SJCRH30 (cell line): Measurements from ENCODE around the gene SCAP. TPM values are rescaled to one million over a fixed set of nuclear protein-coding genes. Genes with fewer than 3 reads are reported as not detected.
"Not testable (repeated sequence)": the region's sequence is repeated elsewhere in the genome, so short reads cannot be mapped to it uniquely, and the experiment has no call there.

Experiments used
- DNase-seq, 2 experiments: peaks; one replicate each; pipeline ENCODE4 v3.0.0-alpha.2; 2015 to 2020
- H3K27ac ChIP-seq: fragments of 250-450 bp; sonication (Bioruptor Pico); 2 replicates; pipeline ENCODE4 v1.5.1; 2020; ENCODE audit warnings: mild to moderate bottlenecking, moderate library complexity
- H3K27me3 ChIP-seq: fragments of 250-450 bp; sonication (Bioruptor Pico); 2 replicates; pipeline ENCODE4 v1.5.1; 2020; ENCODE audit warnings: mild to moderate bottlenecking, moderate library complexity
- H3K36me3 ChIP-seq: fragments of 250-450 bp; sonication (Bioruptor Pico); 2 replicates; pipeline ENCODE4 v1.5.1; 2020; ENCODE audit warnings: mild to moderate bottlenecking, moderate library complexity
- H3K4me1 ChIP-seq: fragments of 250-450 bp; sonication (Bioruptor Pico); 2 replicates; pipeline ENCODE4 v1.5.1; 2020; ENCODE audit warnings: mild to moderate bottlenecking, moderate library complexity
- H3K4me3 ChIP-seq: fragments of 250-450 bp; sonication (Bioruptor Pico); 2 replicates; pipeline ENCODE4 v1.5.1; 2020; ENCODE audit warnings: mild to moderate bottlenecking, moderate library complexity
- H3K9me3 ChIP-seq: fragments of 250-450 bp; sonication (Bioruptor Pico); replicated peaks from 2 replicates; pipeline ENCODE4 v1.5.1; 2020; ENCODE audit warnings: mild to moderate bottlenecking, moderate library complexity
- total RNA-seq: library from RNA; depleted of rRNA; stranded (reverse); fragments of >200 nt; shearing (Covaris generic); gene quantifications from 2 replicates; pipeline ENCODE4 v1.2.3, GENCODE V29; 2014

Gene SCAP
- total RNA-seq, 1 experiment from 2014 or later = 47.5 TPM

DNA sequence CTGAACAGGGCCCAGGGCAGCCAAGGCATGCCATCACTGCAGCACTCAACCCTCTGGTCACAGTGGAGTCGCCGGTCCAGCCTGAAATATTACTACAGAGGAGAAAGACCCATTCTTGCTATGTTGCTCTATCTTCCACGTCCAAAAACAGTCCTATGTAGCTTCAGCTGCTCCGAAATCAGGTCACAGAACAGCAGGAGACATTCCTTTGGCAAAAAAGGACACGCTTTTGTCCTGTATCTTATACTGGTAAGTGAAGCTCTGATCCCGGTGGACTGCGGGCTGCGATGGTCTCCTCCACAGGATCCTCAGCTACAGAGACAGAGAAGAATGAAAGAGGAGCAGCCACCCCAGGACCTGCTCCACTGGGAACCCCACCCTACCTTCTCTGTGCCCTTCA is 20.1 kb upstream of the SCAP start:
- Histone ChIP-seq H3K27ac (no peak overlapping the region), H3K27me3 (no peaks in the 10 kb centered on the region), H3K4me1 (no peaks in the 10 kb centered on the region), H3K4me3 (no peak overlapping the region), H3K36me3 (peaks cover 25% of the 10 kb centered on the region), H3K9me3 (no peaks in the 10 kb centered on the region)
- no peak for DNase-seq

DNA sequence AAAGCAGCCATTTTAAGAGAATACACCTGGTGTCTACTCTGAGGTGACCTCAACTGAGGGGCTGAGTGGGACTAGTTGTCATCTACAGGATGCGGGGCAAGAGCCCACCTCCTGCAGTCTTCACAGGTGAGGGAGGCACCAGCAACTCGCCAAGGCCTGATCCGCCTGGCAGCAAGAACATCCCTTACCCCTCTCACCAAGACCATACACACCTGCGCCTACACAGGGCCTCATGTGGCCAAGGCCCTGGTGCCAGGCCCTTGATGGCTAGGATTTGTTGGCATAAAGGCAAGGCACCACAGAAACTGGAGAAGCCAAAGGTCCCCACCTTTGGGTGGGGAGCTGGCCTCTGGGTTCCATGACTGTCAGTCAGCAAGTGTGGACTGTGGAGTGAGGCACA is 19.4 kb upstream of the SCAP start:
- Histone ChIP-seq H3K27me3 (no peaks in the 10 kb centered on the region), H3K4me3 (no peak overlapping the region), H3K36me3 (peaks cover 27% of the 10 kb centered on the region), H3K9me3 (no peaks in the 10 kb centered on the region), H3K4me1 (no peaks in the 10 kb centered on the region), H3K27ac (no peak overlapping the region)
- no peak for DNase-seq

DNA sequence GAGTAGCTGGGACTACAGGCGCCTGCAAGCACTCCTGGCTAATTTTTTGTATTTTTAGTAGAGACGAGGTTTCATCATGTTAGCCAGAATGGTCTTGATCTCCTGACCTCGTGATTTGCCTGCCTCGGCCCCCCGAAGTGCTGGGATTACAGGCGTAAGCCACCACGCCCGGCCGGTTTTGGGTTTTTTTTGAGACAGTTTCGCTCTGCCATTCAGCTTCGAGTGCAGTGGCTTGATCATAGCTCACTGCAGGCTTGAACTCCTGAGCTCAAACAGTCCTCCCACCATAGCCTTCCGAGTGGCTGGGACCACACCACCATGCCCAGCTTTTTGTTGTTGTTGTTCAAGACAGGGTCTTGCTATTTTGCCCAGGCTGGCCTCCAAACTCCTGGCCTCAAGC is 16.0 kb upstream of the SCAP start:
- Histone ChIP-seq H3K4me3 (no peak overlapping the region), H3K4me1 (no peaks in the 10 kb centered on the region), H3K27me3 (no peaks in the 10 kb centered on the region), H3K36me3 (peaks cover 19% of the 10 kb centered on the region; the same call in 1 of the 2 replicates), H3K27ac (no peak overlapping the region), H3K9me3 (no peaks in the 10 kb centered on the region)
- DNase-seq = no peak

DNA sequence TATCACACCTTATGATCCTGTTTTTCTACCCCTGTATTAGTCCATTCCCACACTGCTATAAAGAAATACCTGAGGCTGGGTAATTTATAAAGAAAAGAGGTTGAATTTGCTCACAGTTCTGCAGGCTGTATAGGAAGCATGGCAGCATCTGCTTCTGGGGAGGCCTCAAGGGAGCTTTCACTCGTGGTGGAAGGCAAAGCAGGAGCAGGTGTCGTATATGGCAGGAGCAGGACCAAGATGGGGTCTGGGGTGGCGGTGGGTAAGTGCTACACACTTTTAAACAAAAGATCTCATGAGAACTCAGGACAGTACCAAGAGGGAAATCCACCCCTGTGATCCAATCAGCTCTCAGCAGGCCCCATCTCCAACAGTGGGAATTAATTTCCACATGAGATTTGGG is 15.4 kb upstream of the SCAP start:
- Histone ChIP-seq H3K4me3 (no peak overlapping the region), H3K36me3 (peaks cover 17% of the 10 kb centered on the region; the same call in 1 of the 2 replicates), H3K9me3 (no peaks in the 10 kb centered on the region), H3K27me3 (no peaks in the 10 kb centered on the region), H3K27ac (no peak overlapping the region), H3K4me1 (no peaks in the 10 kb centered on the region)
- DNase-seq = no peak

DNA sequence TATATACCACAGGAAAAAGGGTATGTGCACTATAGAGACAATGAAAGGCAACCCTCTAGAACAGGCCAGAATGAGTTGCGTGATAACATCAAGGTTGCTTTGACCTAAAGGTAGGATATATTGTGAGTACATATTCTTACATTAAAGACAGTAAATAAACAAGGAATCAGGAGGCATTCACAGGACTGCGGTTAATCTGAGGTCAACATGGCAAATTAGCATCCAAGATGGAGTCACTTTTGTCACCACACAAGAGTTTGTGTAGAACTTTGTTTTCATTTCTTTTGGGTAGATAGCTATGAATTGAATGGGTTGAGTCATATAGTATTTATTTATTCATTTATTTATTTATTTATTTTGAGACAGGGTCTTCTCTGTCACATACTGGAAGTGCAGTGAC is 11.5 kb upstream of the SCAP start:
- no peaks in the 10 kb centered on the region for H3K9me3 ChIP-seq
- no peak overlapping the region for H3K4me3 ChIP-seq
- no peak for DNase-seq
- H3K36me3 ChIP-seq = 0 out of 2 replicates have a peak, but pooled peaks cover 2% of the 10 kb centered on the region
- H3K27me3 ChIP-seq = no peaks in the 10 kb centered on the region
- H3K4me1 ChIP-seq = peaks cover 2% of the 10 kb centered on the region
- H3K27ac ChIP-seq = no peak overlapping the region

DNA sequence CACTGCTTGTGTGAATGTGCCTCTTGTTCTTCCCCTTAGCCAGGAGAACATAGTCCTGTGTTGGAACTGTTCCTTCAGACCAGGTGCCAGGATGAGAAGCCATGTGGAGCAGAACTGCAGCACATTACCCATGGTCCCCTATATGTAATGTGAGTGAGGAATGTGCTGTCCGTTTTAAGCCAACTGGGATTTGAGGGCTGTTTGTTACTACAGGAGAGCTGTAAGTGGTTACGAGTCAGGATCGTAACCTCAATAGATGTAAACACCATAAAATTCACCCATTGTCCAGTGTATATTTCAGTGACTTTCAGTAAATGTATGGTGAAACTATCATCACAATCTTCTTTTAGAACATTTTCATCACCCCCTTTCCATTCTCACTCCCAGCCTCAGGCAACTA is 10.1 kb upstream of the SCAP start:
- Histone ChIP-seq H3K27ac (no peak overlapping the region), H3K4me1 (peaks cover 4% of the 10 kb centered on the region)
- DNase-seq = peak in 1 of 2 experiments; percentile 22

DNA sequence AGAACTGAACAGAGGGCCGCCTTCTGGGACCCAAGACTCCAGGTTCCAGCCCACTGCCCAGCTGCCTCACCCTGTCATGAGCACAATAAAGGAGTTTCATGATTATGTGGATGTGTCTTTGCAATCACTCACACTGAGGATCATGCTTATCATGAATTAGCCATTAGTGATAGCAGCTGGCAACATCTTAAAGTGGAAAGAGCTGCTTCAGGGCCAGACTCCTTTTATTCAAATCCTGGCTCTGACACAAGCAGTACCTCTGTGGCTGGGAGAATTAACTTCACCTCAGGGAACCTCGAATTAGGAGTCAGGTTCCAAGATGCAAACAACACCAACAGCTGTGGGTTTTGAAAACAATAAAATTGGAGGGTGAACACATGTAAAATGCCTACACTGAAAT is 6.6 kb upstream of the SCAP start:
- peak; percentile 33 to 69 for DNase-seq
- Histone ChIP-seq H3K36me3 (no peaks in the 10 kb centered on the region), H3K27ac (peak overlapping the region; percentile 22), H3K4me3 (no peak overlapping the region), H3K4me1 (peaks cover 4% of the 10 kb centered on the region), H3K27me3 (no peaks in the 10 kb centered on the region), H3K9me3 (no peaks in the 10 kb centered on the region)

More for the DNA sequence above, 10.1 kb upstream of the SCAP start:
- H3K27me3 ChIP-seq = no peaks in the 10 kb centered on the region
- H3K36me3 ChIP-seq = 0 out of 2 replicates have a peak, but pooled peaks cover 1% of the 10 kb centered on the region
- H3K9me3 ChIP-seq = no peaks in the 10 kb centered on the region
- H3K4me3 ChIP-seq = no peak overlapping the region

DNA sequence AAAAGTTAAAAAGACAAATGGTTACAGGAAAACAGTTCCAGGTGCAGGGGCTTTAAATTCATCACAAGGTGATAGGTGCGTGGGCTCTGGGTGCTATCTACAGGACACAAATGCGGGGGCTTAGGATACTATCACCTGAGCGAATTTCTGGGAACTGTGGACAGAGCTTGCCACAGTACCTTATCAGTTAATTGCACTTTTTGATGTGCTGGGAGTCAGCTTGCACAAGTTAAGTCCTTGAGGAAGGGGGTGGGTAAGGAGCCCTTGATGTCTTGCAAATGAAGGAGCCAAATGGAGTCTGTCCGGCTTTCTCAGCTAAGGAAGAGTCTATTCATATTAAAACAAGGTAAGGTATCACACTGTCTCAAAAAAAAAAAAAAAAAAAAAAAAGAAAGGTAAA is 6.0 kb upstream of the SCAP start:
- H3K9me3 ChIP-seq, H3K27ac ChIP-seq, DNase-seq: not testable (repeated sequence)

DNA sequence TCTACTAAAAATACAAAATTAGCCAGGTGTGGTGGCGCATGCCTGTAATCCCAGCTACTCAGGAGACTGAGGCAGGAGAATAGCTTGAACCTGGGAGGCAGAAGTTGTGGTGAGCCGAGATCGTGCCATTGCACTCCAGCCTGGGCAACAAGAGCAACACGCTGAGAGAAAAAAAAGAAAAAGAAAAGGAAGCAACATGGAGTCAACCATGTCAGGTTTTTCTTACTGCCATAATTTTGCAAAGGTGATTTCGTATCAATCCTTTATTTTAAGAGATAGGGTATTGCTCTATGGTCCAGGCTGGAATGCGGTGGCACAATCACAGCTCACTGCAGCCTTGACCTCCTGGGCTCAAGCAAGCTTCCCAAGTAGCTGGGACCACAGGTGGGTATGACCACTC is 4.5 kb upstream of the SCAP start:
- not testable (repeated sequence) for H3K27ac ChIP-seq, DNase-seq, H3K4me1 ChIP-seq, H3K4me3 ChIP-seq, H3K27me3 ChIP-seq, H3K36me3 ChIP-seq, H3K9me3 ChIP-seq

More for the DNA sequence above, 6.0 kb upstream of the SCAP start:
- not testable (repeated sequence) for H3K4me3 ChIP-seq, H3K27me3 ChIP-seq, H3K36me3 ChIP-seq, H3K4me1 ChIP-seq

DNA sequence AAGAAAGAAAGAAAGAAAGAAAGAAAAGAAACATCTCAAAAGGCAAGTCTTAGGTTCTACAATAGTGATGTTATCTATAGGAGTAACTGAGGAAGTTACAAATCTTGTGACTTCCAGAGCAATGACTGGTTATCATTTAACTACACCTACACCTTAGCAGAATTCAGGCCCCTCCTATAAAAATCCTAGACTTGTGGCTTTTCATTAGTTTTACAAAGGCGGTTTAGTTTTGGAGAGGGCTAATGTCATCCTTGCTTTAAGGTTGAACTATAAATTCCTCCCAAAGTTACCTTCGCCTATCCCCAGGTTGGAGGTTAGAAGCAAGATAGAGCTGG is 4.1 kb upstream of the SCAP start:
- Histone ChIP-seq H3K27me3 (no peaks in the 10 kb centered on the region), H3K27ac (no peak overlapping the region), H3K36me3 (no peaks in the 10 kb centered on the region), H3K9me3 (no peaks in the 10 kb centered on the region), H3K4me3 (no peak overlapping the region), H3K4me1 (peaks cover 4% of the 10 kb centered on the region)
- DNase-seq = no peak

DNA sequence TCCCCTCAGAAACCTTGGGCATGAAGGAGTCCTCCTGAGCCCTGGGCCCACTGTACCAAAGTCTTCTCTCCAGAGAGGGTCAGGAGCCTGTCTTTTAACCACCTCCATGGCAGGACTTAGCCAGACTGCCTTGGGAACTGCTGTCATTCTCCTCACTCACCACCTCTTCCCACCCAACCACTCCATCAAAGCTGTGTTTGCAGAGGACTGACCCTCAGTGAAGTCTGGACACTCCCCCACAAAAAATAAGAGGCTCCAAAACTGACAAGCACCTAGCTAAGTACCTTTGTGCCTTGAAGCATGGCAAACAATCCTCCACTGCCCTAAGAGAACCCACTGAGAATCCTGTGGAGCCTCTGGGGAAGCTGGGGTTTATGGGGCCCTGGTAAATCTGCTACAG is 2.3 kb upstream of the SCAP start:
- peaks cover 4% of the 10 kb centered on the region for H3K4me1 ChIP-seq
- no peaks in the 10 kb centered on the region for H3K36me3 ChIP-seq
- no peak overlapping the region for H3K27ac ChIP-seq
- H3K4me3 ChIP-seq = no peak overlapping the region
- no peaks in the 10 kb centered on the region for H3K27me3 ChIP-seq
- H3K9me3 ChIP-seq = no peaks in the 10 kb centered on the region
- DNase-seq = no peak

DNA sequence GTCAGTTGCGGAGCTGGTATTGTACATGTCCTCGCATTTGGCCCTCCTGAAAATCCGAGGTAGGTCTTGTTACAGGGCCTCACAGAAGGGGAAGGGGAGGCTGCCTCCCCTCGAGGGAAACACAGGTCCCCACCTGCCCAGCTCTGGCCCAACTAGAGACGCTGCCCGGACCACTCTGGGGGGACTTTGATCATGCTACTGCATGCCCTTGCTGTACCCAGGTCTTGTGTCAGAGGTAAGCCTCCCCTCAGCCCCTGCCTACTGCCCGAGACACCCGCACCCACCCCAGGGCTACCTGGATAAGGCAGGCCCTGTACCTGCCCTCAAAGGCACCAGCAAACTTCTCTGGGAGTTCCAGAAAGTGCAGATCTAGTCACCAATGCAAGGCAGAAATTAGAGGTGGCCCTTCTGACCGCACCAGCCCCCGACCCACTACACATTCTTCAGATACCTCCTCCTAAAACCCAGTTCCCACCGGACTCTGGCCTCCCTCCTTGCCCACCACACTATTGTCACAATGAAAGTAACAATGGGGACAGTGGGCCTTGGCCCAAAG is 981 bp upstream of the SCAP start:
- H3K27ac ChIP-seq = no peak overlapping the region
- H3K36me3 ChIP-seq = no peaks in the 10 kb centered on the region
- no peaks in the 10 kb centered on the region for H3K27me3 ChIP-seq
- H3K4me3 ChIP-seq = no peak overlapping the region
- H3K9me3 ChIP-seq = no peaks in the 10 kb centered on the region
- DNase-seq = no peak
- H3K4me1 ChIP-seq = no peaks in the 10 kb centered on the region

DNA sequence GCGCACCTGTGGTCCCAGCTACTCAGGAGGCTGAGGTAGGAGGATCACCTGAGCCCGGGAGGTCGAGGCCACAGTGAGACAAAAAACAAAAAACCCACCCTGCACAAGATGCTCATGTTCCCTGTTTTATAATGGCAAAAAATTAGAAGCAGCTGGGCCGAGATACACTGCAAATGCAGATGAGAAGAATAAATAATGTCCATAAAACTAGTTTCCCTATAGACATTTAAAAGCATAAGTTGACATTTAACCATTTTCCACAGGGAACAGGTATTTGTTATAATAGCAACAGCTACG is 537 bp upstream of the SCAP start:
- DNase-seq = no peak
- H3K4me1 ChIP-seq = no peaks in the 10 kb centered on the region
- H3K36me3 ChIP-seq = no peaks in the 10 kb centered on the region
- peak overlapping the region; percentile 42 for H3K27ac ChIP-seq
- no peaks in the 10 kb centered on the region for H3K27me3 ChIP-seq
- H3K4me3 ChIP-seq = peak overlapping the region; percentile 93
- no peaks in the 10 kb centered on the region for H3K9me3 ChIP-seq

DNA sequence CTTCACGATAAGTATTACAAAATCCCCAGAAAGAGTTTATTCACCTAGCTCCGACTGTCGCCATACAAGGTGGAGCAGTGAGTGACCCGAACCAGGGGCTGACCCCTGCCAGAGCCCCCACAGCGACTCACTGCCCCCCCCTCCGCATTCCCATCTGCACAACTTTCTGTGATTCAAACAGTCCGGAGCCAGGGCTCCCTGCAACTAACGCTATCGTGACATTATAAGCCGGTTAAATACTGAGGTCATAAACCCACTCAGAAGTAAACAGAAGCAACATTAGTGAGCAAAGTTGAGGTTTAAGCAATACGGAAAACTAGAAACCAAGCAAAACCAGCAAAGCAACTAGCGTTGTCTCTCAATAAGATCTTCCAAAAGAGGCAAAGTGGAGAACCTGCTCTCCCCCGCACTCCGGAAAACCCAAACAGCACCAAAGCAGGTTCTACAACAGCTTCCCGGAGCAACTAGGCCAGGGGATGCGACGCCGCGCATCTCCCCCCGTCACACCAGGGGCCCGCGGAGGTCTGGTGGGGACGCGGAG is 642 bp downstream of the SCAP start:
- 0 out of 2 replicates have a peak overlapping the region, but pooled peaks have one; percentile 21 for H3K27ac ChIP-seq

DNA sequence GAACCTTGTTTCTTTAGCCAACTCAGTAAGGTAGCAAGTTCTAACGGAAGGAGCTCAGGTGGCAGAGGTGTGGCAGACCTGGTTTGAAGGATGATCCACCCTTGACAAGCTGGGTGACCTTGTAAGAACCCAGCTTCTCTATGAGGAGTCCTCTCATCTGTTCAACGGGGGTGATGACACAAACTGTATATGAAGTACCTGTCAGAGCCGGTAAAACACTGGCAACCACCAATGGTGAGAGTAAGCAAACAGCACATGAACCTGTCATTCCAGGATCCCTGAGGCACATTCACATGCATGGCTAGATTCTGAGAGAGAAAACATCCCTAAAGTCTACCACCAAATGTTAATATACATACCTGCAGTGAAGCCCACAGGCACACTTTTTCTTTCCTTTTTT is 2.4 kb downstream of the SCAP start:
- Histone ChIP-seq H3K9me3 (no peaks in the 10 kb centered on the region; the same call in none of the 2 replicates), H3K27me3 (no peaks in the 10 kb centered on the region), H3K36me3 (no peaks in the 10 kb centered on the region), H3K27ac (no peak overlapping the region), H3K4me1 (no peaks in the 10 kb centered on the region), H3K4me3 (no peak overlapping the region)
- no peak for DNase-seq

More for the DNA sequence above, 642 bp downstream of the SCAP start:
- Histone ChIP-seq H3K9me3 (no peaks in the 10 kb centered on the region), H3K4me1 (no peaks in the 10 kb centered on the region), H3K27me3 (no peaks in the 10 kb centered on the region), H3K36me3 (no peaks in the 10 kb centered on the region), H3K4me3 (peak overlapping the region; percentile 93)
- no peak for DNase-seq

DNA sequence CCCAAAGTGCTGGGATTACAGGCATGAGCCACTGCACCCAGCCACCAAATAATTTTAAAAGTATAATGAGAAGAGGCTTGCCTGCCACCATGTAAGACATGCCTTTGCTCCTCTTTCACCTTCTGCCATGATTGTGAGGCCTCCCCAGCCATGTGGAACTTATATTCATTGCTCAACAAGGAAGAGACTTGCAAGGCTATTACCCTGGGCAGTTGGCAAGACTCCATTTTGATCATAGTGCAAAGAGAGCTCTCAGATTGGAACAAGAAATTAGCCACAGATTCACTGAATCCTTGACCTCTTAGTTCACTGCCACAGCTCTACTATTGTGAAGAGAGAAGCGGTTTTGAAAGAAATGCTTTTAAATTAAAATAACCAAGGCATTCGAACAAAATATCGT is 6.1 kb downstream of the SCAP start:
- H3K4me3 ChIP-seq = no peak overlapping the region
- H3K9me3 ChIP-seq = no peaks in the 10 kb centered on the region; the same call in none of the 2 replicates
- H3K36me3 ChIP-seq = no peaks in the 10 kb centered on the region
- no peaks in the 10 kb centered on the region for H3K4me1 ChIP-seq
- H3K27ac ChIP-seq = no peak overlapping the region
- no peak for DNase-seq
- no peaks in the 10 kb centered on the region for H3K27me3 ChIP-seq
